C4-2B (cell line): ENCODE measurements around the gene NLGN1.

ENCODE experiments used
- ZFX ChIP-seq: fragments of 450-650 bp; IDR thresholded peaks from 2 replicates; pipeline ENCODE4 v1.6.1; 2017
- TF ChIP-seq, protein P1 (sequence below): fragments of 450-650 bp; conservative IDR thresholded peaks from 2 replicates; pipeline ENCODE4 v1.5.1; 2017; ENCODE audit warnings: mild to moderate bottlenecking

DNA sequence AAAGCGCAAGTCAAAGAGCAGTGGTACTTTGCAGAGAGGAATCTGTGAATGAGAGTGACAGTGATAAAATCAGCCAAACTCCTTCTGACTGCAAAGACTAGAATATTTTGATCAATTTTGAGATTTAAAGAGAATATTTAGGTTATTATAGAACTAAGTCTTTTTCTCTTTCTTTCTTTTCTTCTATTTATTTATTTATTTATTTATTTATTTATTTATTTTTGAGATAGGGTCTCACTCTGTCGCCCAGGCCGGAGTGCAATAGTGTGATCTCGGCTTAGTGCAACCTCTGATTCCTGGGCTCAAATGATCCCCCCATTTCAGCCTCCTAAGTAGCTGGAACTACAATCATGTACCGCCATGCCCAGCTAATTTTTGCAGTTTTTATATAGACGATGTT lies 857.9 kb downstream of the NLGN1 start:
- TF ChIP-seq, protein P1, sequence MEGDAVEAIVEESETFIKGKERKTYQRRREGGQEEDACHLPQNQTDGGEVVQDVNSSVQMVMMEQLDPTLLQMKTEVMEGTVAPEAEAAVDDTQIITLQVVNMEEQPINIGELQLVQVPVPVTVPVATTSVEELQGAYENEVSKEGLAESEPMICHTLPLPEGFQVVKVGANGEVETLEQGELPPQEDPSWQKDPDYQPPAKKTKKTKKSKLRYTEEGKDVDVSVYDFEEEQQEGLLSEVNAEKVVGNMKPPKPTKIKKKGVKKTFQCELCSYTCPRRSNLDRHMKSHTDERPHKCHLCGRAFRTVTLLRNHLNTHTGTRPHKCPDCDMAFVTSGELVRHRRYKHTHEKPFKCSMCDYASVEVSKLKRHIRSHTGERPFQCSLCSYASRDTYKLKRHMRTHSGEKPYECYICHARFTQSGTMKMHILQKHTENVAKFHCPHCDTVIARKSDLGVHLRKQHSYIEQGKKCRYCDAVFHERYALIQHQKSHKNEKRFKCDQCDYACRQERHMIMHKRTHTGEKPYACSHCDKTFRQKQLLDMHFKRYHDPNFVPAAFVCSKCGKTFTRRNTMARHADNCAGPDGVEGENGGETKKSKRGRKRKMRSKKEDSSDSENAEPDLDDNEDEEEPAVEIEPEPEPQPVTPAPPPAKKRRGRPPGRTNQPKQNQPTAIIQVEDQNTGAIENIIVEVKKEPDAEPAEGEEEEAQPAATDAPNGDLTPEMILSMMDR: no peak
- TF ChIP-seq ZFX: no peak
